Endothelial cell of umbilical vein (primary cell): ENCODE data around the gene DBNL. TPM values are rescaled to one million over a fixed set of nuclear protein-coding genes. Genes with fewer than 3 reads are reported as not detected.

ENCODE experiments used
- BruUV-seq: library from RNA; stranded (reverse); fragments of 400-500 nt; replicated peaks from 2 replicates; lab custom pipeline; 2021; lab: Mats Ljungman, UMichigan
- CTCF ChIA-PET: fragments of 300-600, 350-600 bp; sonication (Branson Sonifier 250); formaldehyde crosslinking; loops from one replicate; lab custom pipeline; 2021; ENCODE audit warnings: antibody characterized with exemption, inconsistent platforms; lab: Charles Lee
- POLR2A ChIA-PET: fragments of 300-600, 350-600 bp; sonication (Branson Sonifier 250); formaldehyde crosslinking; loops from one replicate; lab custom pipeline; 2021; ENCODE audit warnings: antibody characterized with exemption, inconsistent platforms; lab: Charles Lee
- DNase-seq: peaks from one replicate; pipeline ENCODE4 v3.0.0-alpha.2; 2011; ENCODE audit warnings: low read depth, low spot score
- FAIRE-seq: peaks from 2 replicates; lab custom pipeline; 2011; peaks lifted over from hg19 to GRCh38; lab: Jason Lieb, UNC
- H2AFZ ChIP-seq: 2 replicates; pipeline ENCODE4 v1.6.0; 2012; ENCODE audit warnings: low read depth, low read length, control low read depth, inconsistent platforms
- H3K27ac ChIP-seq: 2 replicates; pipeline ENCODE4 v1.5.1; 2011; ENCODE audit warnings: low read depth, mild to moderate bottlenecking, control low read depth, low read length, moderate library complexity; ENCODE audit not compliant: insufficient read depth
- H3K27me3 ChIP-seq, 2 experiments: 2 replicates each; pipeline versions ENCODE4 v1.6.0 to v1.6.1; 2011; ENCODE audit warnings: low read length in 2 of 2, mixed read lengths in 1 of 2; ENCODE audit not compliant: control insufficient read depth in 2 of 2, insufficient read depth in 2 of 2
- H3K36me3 ChIP-seq, 2 experiments: 2 replicates in 1 of 2; 3 replicates in 1 of 2; pipeline ENCODE4 v1.5.1; 2011; ENCODE audit warnings: low read length in 2 of 2, mild to moderate bottlenecking in 1 of 2, moderate library complexity in 1 of 2; ENCODE audit not compliant: control insufficient read depth in 2 of 2, insufficient read depth in 2 of 2; ENCODE audit errors: extremely low read depth in 1 of 2
- H3K4me1 ChIP-seq: 3 replicates; pipeline ENCODE4 v1.5.1; 2011; ENCODE audit warnings: mild to moderate bottlenecking, low read length; ENCODE audit not compliant: control insufficient read depth, insufficient read depth; ENCODE audit errors: extremely low read depth
- H3K4me2 ChIP-seq: 2 replicates; pipeline ENCODE4 v1.6.1; 2011; ENCODE audit warnings: low read length, control low read depth, mixed read lengths; ENCODE audit not compliant: insufficient read depth
- H3K4me3 ChIP-seq, 3 experiments: fragments of 200-600 bp in 1 of 3; sonication (generic), shearing (Covaris generic) in 1 of 3; replicated peaks in 1 of 3; 2 replicates each; pipeline ENCODE4 v1.5.1; 2011 to 2016; ENCODE audit warnings: control low read depth in 3 of 3, low read length in 3 of 3, mild to moderate bottlenecking in 2 of 3, inconsistent platforms in 1 of 3, low read depth in 1 of 3, moderate library complexity in 1 of 3; ENCODE audit not compliant: insufficient read depth in 1 of 3
- H3K79me2 ChIP-seq: 2 replicates; pipeline ENCODE4 v1.6.0; 2012; ENCODE audit warnings: low read length, inconsistent platforms; ENCODE audit not compliant: control insufficient read depth, insufficient read depth
- H3K9ac ChIP-seq: replicated peaks from 2 replicates; pipeline ENCODE3; 2011; ENCODE audit warnings: low read length, control low read depth; ENCODE audit not compliant: insufficient read depth; ENCODE audit errors: extremely low read depth
- H3K9me1 ChIP-seq: replicated peaks from 3 replicates; pipeline ENCODE4 v1.6.0; 2011; ENCODE audit warnings: mild to moderate bottlenecking, low read length; ENCODE audit not compliant: control insufficient read depth, insufficient read depth; ENCODE audit errors: extremely low read depth
- H3K9me3 ChIP-seq: replicated peaks from 2 replicates; pipeline ENCODE4 v1.5.1; 2012; ENCODE audit warnings: low read length, inconsistent platforms; ENCODE audit not compliant: control insufficient read depth, insufficient read depth
- H4K20me1 ChIP-seq: replicated peaks from 2 replicates; pipeline ENCODE3; 2011; ENCODE audit warnings: mild to moderate bottlenecking, low read length; ENCODE audit not compliant: control insufficient read depth, insufficient read depth; ENCODE audit errors: extremely low read depth
- EZH2 ChIP-seq: IDR thresholded peaks from 2 replicates; pipeline ENCODE4 v1.6.1; 2012; ENCODE audit warnings: borderline replicate concordance, low read depth, mild to moderate bottlenecking, moderate library complexity, low read length, inconsistent platforms; ENCODE audit not compliant: severe bottlenecking
- FOS ChIP-seq: IDR thresholded peaks from 2 replicates; pipeline ENCODE4 v1.6.1; 2011; ENCODE audit warnings: mild to moderate bottlenecking, low read length, moderate library complexity, borderline replicate concordance; ENCODE audit not compliant: insufficient read depth
- GATA2 ChIP-seq: IDR thresholded peaks from 2 replicates; pipeline ENCODE4 v1.7.0; 2011; ENCODE audit warnings: low read depth, mild to moderate bottlenecking, moderate library complexity, mixed read lengths, low read length; ENCODE audit not compliant: insufficient read length, insufficient read depth
- JUN ChIP-seq: IDR thresholded peaks from 2 replicates; pipeline ENCODE4 v1.6.1; 2011; ENCODE audit warnings: borderline replicate concordance, low read depth; ENCODE audit not compliant: insufficient read length, insufficient read depth
- MYC ChIP-seq: IDR thresholded peaks from one replicate; pipeline ENCODE4 v1.6.1; 2011; ENCODE audit warnings: mild to moderate bottlenecking, low read depth, low read length
- POLR2A ChIP-seq: IDR thresholded peaks from 2 replicates; pipeline ENCODE4 v1.6.1; 2012; ENCODE audit warnings: low read depth, mild to moderate bottlenecking, control low read depth, low read length
- POLR2AphosphoS5 ChIP-seq: IDR thresholded peaks from 2 replicates; pipeline ENCODE4 v1.6.1; 2012; ENCODE audit warnings: low read depth, mild to moderate bottlenecking, control low read depth, low read length, moderate library complexity; ENCODE audit not compliant: insufficient read depth
- dilution Hi-C: fragments of 300-500 bp; cut with MboI; formaldehyde crosslinking; loops from one replicate; pipeline ENCODE4 v1.15.0; 2019; ENCODE audit warnings: low sequenced_read_pairs; ENCODE audit not compliant: extremely low pct_ligation_motif_present
- intact Hi-C: fragments of 100-400 bp; cut with micrococcal nuclease; formaldehyde crosslinking; loops from one replicate; pipeline ENCODE4 v1.10.0; 2022
- polyA plus RNA-seq, 4 experiments: library from polyadenylated mRNA; depleted of rRNA in 3 of 4; stranded (reverse) in 3 of 4; unstranded in 1 of 4; fragments of >200 nt; gene quantifications; 2 replicates each; pipeline versions ENCODE4 v1.2.1 to v1.2.3, GENCODE V29; 2011 to 2012; ENCODE audit warnings: missing spikeins in 1 of 4
- total RNA-seq: library from RNA; stranded (reverse); gene quantifications from 2 replicates; pipeline ENCODE4 v1.2.3, GENCODE V29; 2021
- TF ChIP-seq, protein P1 (sequence below): IDR thresholded peaks from 2 replicates; pipeline ENCODE4 v1.6.1; 2011; ENCODE audit not compliant: insufficient read depth, insufficient read length
- TF ChIP-seq, protein P2 (sequence below), 2 donors: IDR thresholded peaks; 1 replicate in 1 of 2; 2 replicates in 1 of 2; pipeline ENCODE4 v1.5.1; 2011; ENCODE audit warnings: low read length in 2 of 2, mild to moderate bottlenecking in 2 of 2, moderate library complexity in 2 of 2, control low read depth in 1 of 2, inconsistent platforms in 1 of 2, low read depth in 1 of 2; ENCODE audit not compliant: insufficient read depth in 1 of 2; ENCODE audit errors: extremely low read depth in 1 of 2

DBNL gene
- total and polyA plus RNA-seq, 2 donors (not counting 3 experiments of a cell fraction or from before 2014, with no cell fraction given), result 94.0 to 123 TPM

DNA sequence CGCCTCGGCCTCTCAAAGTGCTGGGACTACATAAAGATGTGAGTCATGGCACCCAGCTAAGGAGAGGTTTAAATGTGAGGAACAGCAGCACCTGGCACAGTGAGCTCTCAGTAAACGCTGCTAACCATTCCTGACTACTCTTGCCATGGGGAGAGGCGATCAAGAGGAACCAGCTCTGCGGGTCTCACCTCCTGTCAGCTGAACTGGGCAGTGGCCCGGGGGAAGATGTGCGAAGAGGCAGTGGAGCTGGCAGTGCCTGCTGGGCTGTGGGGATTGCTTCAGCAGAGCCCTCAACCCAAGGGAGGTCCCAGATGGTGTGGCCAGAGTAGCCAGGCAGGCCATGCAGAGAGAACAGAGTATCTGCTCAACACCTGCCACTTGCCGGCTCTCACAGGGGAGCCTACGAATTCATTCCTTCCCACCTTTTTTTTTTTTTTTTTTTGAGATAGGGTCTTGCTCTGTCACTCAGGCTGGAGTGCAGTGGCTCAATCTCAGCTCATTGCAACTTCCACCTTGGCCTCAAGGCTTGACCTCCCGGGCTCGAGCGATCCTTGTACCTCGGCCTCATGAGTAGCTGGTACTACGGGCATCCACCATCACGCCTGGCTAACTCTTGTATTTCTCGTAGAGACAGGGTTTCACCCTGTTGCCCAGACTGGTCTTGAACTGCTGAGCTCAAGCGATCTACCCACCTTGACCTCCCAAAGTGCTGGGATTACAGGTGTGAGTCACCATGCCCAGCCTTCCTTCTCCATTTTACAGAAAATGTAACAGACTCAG, 31.0 kb downstream of the DBNL start:
- dilution Hi-C loops (no loop called here), intact Hi-C loops (no loop called here)
- Histone ChIP-seq H2AFZ (no peak overlapping the region), H3K36me3 (peaks cover 0 to 21% of the 10 kb centered on the region in 2 experiments), H3K4me2 (no peak overlapping the region), H3K4me1 (peaks cover 27% of the 10 kb centered on the region), H3K27me3 (no peaks in the 10 kb centered on the region), H3K4me3 (no peak overlapping the region), H3K27ac (no peak overlapping the region), H3K79me2 (no peaks in the 10 kb centered on the region), H3K9me1 (no peaks in the 10 kb centered on the region), H3K9ac (no peak overlapping the region), H4K20me1 (no peaks in the 10 kb centered on the region), H3K9me3 (no peaks in the 10 kb centered on the region)
- no TSS peak for BruUV-seq
- DNase-seq (no peak), FAIRE-seq (no peak)
- CTCF ChIA-PET, result interaction anchor here (1.6 to 1.8 kb wide), 2 partner anchors 30 to 121 kb away, joined by 5 to 6 read pairs; partner anchors contain the start of gene AEBP1
- POLR2A ChIA-PET, result no interaction called here
- TF ChIP-seq POLR2AphosphoS5 (no peak), FOS (no peak), POLR2A (no peak), GATA2 (no peak), EZH2 (no peak), JUN (no peak), MYC (no peak)
- TF ChIP-seq, protein P1, sequence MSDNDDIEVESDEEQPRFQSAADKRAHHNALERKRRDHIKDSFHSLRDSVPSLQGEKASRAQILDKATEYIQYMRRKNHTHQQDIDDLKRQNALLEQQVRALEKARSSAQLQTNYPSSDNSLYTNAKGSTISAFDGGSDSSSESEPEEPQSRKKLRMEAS, result no peak
- TF ChIP-seq, protein P2, sequence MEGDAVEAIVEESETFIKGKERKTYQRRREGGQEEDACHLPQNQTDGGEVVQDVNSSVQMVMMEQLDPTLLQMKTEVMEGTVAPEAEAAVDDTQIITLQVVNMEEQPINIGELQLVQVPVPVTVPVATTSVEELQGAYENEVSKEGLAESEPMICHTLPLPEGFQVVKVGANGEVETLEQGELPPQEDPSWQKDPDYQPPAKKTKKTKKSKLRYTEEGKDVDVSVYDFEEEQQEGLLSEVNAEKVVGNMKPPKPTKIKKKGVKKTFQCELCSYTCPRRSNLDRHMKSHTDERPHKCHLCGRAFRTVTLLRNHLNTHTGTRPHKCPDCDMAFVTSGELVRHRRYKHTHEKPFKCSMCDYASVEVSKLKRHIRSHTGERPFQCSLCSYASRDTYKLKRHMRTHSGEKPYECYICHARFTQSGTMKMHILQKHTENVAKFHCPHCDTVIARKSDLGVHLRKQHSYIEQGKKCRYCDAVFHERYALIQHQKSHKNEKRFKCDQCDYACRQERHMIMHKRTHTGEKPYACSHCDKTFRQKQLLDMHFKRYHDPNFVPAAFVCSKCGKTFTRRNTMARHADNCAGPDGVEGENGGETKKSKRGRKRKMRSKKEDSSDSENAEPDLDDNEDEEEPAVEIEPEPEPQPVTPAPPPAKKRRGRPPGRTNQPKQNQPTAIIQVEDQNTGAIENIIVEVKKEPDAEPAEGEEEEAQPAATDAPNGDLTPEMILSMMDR (IDR thresholded peaks at IDR 0.05; ENCODE audit: extremely low read depth in 1 of 2, insufficient read depth in 1 of 2, low read depth in 1 of 2, low read length in 2 of 2), result no peak
